Astrocyte of the cerebellum (primary cell): ENCODE data around the gene ICAM1.

ENCODE experiments used
- DNase-seq: peaks from one replicate; pipeline ENCODE4 v3.0.0-alpha.2; 2011; ENCODE audit warnings: low read depth
- H3K4me3 ChIP-seq: 2 replicates; pipeline ENCODE4 v1.5.1; 2011; ENCODE audit warnings: mild to moderate bottlenecking, low read depth, low read length, moderate library complexity
- in situ Hi-C: cut with HindIII; loops from 2 replicates; pipeline ENCODE4 v1.10.0; 2017; ENCODE audit warnings: low sequenced_read_pairs
- TF ChIP-seq, protein P1 (sequence below): IDR thresholded peaks from 2 replicates; pipeline ENCODE4 v1.5.1; 2012; ENCODE audit warnings: low read length, low read depth, moderate library complexity, mild to moderate bottlenecking; ENCODE audit errors: missing control alignments

Gene ICAM1

GRCh38 chr19:10270616-10271394 is at the start of gene ICAM1:
TSS of gene ICAM1 (plus strand) at chr19:10271120. CDS start at chr19:10271160, 40 bp downstream.
- TF ChIP-seq, protein P1, sequence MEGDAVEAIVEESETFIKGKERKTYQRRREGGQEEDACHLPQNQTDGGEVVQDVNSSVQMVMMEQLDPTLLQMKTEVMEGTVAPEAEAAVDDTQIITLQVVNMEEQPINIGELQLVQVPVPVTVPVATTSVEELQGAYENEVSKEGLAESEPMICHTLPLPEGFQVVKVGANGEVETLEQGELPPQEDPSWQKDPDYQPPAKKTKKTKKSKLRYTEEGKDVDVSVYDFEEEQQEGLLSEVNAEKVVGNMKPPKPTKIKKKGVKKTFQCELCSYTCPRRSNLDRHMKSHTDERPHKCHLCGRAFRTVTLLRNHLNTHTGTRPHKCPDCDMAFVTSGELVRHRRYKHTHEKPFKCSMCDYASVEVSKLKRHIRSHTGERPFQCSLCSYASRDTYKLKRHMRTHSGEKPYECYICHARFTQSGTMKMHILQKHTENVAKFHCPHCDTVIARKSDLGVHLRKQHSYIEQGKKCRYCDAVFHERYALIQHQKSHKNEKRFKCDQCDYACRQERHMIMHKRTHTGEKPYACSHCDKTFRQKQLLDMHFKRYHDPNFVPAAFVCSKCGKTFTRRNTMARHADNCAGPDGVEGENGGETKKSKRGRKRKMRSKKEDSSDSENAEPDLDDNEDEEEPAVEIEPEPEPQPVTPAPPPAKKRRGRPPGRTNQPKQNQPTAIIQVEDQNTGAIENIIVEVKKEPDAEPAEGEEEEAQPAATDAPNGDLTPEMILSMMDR, result no peak
- peak within 1 kb of the TSS; percentile 39 for H3K4me3 ChIP-seq
- DNase-seq, result no peak
- in situ Hi-C loops, result no loop called here

DNA sequence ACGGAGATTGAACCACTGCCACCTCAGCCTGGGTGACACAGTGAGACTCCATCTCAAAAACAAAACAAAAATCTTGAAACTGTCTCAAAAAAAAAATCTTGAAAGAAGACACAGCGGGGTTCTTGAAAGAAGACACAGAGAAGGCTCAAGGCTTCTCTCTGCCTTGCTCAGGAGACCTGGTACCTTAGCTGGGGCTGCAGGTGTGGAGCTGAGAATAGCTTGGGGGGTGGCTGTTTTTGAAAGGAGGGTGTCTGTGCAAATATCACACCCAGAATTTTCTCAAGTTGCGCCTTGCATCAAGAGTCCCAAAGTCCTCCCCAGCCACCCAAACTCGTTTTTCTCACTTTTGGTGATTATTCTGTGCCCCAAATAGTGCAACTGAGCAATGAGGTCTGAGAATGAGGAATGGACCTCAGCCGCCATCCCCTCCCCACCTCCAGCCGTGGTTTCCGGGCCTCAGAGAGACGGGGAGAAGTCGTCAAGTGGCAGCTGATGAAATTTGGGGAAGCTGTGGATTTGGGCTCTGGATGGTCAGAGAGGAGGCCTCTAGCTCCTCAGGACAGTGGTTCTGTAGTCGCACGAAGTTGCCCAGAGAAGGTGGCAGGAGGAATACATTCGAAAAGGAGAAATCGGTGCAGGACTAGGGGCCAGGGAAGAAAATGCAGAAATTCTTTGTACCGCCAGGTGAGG is 48.6 kb upstream of the ICAM1 start:
- H3K4me3 ChIP-seq, result no peak overlapping the region
- TF ChIP-seq, protein P1, result no peak
- DNase-seq, result no peak

GRCh38 chr19:10223488-10224213 is 47.3 kb upstream of the ICAM1 start:
- TF ChIP-seq, protein P1, result no peak
- in situ Hi-C loops, result no loop called here
- no peak overlapping the region for H3K4me3 ChIP-seq
- DNase-seq, result no peak

More for the DNA sequence above, 48.6 kb upstream of the ICAM1 start:
- in situ Hi-C loops, result no loop called here

DNA sequence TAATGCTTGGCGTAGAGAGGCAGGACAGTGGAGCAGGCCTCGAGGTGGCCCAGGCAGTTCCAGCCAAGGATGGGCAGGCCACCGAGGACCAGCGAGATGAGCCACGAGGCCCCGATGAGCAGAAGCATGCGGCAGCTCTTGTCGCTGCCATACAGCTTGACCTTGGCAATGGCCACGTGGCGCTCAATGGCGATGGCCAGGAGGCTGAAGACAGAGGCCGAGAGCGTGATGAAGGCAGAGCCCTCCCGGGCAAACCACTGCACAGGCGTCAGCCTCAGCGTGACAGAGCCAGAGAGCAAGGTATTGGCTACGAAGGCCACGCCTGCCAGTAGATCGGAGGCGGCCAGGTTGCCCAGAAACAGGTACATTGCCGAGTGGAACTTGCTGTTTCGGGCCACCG is 46.6 kb upstream of the ICAM1 start:
- H3K4me3 ChIP-seq, result no peak overlapping the region
- DNase-seq, result no peak
- in situ Hi-C loops, result no loop called here
- TF ChIP-seq, protein P1, result no peak

DNA sequence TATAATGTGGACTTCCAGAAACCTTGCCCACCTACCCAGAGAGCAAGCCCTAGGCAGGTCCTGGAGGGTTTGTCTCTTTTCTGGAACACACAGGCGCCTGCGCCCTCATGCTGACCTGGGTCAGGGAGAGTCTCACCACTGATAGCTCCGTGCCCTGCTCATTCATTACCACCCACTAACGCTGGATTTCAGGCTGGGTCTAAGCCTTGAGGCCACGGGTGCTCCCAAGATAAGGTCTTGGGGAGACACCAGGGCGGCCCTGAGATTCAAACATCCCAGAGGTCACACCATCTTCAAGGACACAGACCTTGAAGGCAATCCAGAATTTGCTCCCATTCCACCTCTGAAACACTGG is 44.9 kb upstream of the ICAM1 start:
- in situ Hi-C loops, result no loop called here
- TF ChIP-seq, protein P1, result no peak
- H3K4me3 ChIP-seq, result no peak overlapping the region

GRCh38 chr19:10226376-10227025 is 44.4 kb upstream of the ICAM1 start:
- TF ChIP-seq, protein P1, result no peak
- H3K4me3 ChIP-seq, result no peak overlapping the region
- in situ Hi-C loops, result no loop called here
- no peak for DNase-seq

More for the DNA sequence above, 44.9 kb upstream of the ICAM1 start:
- DNase-seq, result no peak
